ENCODE results near the gene TRPT1. TPM values are rescaled to one million over a fixed set of nuclear protein-coding genes. Genes with fewer than 3 reads are reported as not detected.

The TRPT1 gene
- total RNA-seq, 1 experiment from 2014 or later: 58.8 TPM

GRCh38 chr11:64226507-64227051 is 593 bp upstream of the TRPT1 start:
- ATAC-seq (peak; percentile 3), DNase-seq (ENCODE audit: low spot score) (no peak)
- TF ChIP-seq ZNF281 (CRISPR knock-in tag; IDR thresholded peaks at IDR 0.05) (no peak), SP1 (CRISPR knock-in tag; conservative IDR thresholded peaks at IDR 0.05) (no peak), E2F4 (CRISPR knock-in tag; IDR thresholded peaks at IDR 0.05; ENCODE audit: borderline replicate concordance, low read depth) (no peak), RELA (CRISPR knock-in tag; IDR thresholded peaks at IDR 0.05; ENCODE audit: borderline replicate concordance) (no peak), USF1 (CRISPR knock-in tag; IDR thresholded peaks at IDR 0.05) (no peak), HMGA2 (CRISPR knock-in tag; IDR thresholded peaks at IDR 0.05) (no peak), MYBL2 (CRISPR knock-in tag; IDR thresholded peaks at IDR 0.05) (no peak), ZNF416 (CRISPR knock-in tag; IDR thresholded peaks at IDR 0.05) (no peak), CTCF (IDR thresholded peaks at IDR 0.05) (no peak), ZNF396 (CRISPR knock-in tag; IDR thresholded peaks at IDR 0.05; ENCODE audit: borderline replicate concordance) (no peak), JAZF1 (CRISPR knock-in tag; IDR thresholded peaks at IDR 0.05) (no peak), TEAD1 (CRISPR knock-in tag; IDR thresholded peaks at IDR 0.05) (no peak)
- Mint-ChIP-seq H3K9me3 (no peaks in the 10 kb centered on the region), H3K27ac (no peak overlapping the region), H3K36me3 (no peaks in the 10 kb centered on the region), H3K4me3 (peak overlapping the region; percentile 81), H3K27me3 (ENCODE audit: low read depth) (no peaks in the 10 kb centered on the region), H3K4me1 (peaks cover 28% of the 10 kb centered on the region)
- POLR2A ChIA-PET: interaction anchor here (0.9 to 1.9 kb wide), 7 partner anchors 20 to 309 kb away, joined by 3 to 13 read pairs (median 3); partner anchors contain the start of genes FERMT3, PLCB3, PPP1R14B and RCOR2
- CTCF ChIA-PET: interaction anchor here (0.6 to 3.8 kb wide), 18 partner anchors 9 to 130 kb away, joined by 3 to 27 read pairs (median 5); partner anchors contain the start of genes ESRRA, FERMT3, MACROD1 and PLCB3

GRCh38 chr11:64224891-64225607 is 937 bp downstream of the TRPT1 start:
- H3K9me3 Mint-ChIP-seq: no peaks in the 10 kb centered on the region
- H3K36me3 Mint-ChIP-seq: no peaks in the 10 kb centered on the region
- H3K4me1 Mint-ChIP-seq: peaks cover 23% of the 10 kb centered on the region
- no peaks in the 10 kb centered on the region for H3K27me3 Mint-ChIP-seq (ENCODE audit: low read depth)
- DNase-seq (ENCODE audit: low spot score) (no peak), ATAC-seq (no peak)
- ChIA-PET POLR2A (interaction anchor here (0.6 to 1.0 kb wide), 2 partner anchors 19 to 21 kb away, joined by 3 read pairs; no protein-coding TSS in a partner anchor), CTCF (interaction anchor here (0.5 to 3.8 kb wide), 10 partner anchors 10 to 1363 kb away, joined by 3 to 27 read pairs (median 7); partner anchors contain the start of genes ESRRA, FERMT3, MACROD1 and PLCB3)
- H3K4me3 Mint-ChIP-seq: peak overlapping the region; percentile 81
- H3K27ac Mint-ChIP-seq: peak overlapping the region; percentile 57
- TF ChIP-seq CBFB (CRISPR knock-in tag; IDR thresholded peaks at IDR 0.05; ENCODE audit: low read depth) (0 out of 2 replicates have a peak, but pooled peaks have one; percentile 5), SP1 (CRISPR knock-in tag; conservative IDR thresholded peaks at IDR 0.05) (0 out of 2 replicates have a peak, but pooled peaks have one; percentile 9), TP53 (CRISPR knock-in tag; IDR thresholded peaks at IDR 0.05) (no peak), TCF7 (CRISPR knock-in tag; IDR thresholded peaks at IDR 0.05; ENCODE audit: low read depth) (0 out of 2 replicates have a peak, but pooled peaks have one; percentile 48), E2F1 (CRISPR knock-in tag; IDR thresholded peaks at IDR 0.05) (no peak), SOX15 (CRISPR knock-in tag; IDR thresholded peaks at IDR 0.05) (no peak)
